GM18951 (cell line): ENCODE results near the gene SMS.
"Not testable (repeated sequence)": the region's sequence is repeated elsewhere in the genome, so short reads cannot be mapped to it uniquely, and the experiment has no call there.

Source experiments
- POLR2A ChIP-seq: IDR thresholded peaks from 4 replicates; pipeline ENCODE4 v1.6.1; 2011; ENCODE audit warnings: mild to moderate bottlenecking; ENCODE audit not compliant: insufficient read length, insufficient read depth; ENCODE audit errors: extremely low read depth
- in situ Hi-C: fragments of 300-500 bp; cut with MboI; formaldehyde crosslinking; loops from one replicate; pipeline ENCODE4 v1.12.0; 2022; ENCODE audit warnings: low sequenced_read_pairs, mixed read lengths, inconsistent platforms; ENCODE audit not compliant: unreplicated experiment

The SMS gene

GRCh38 chrX:21939906-21940305 lies 603 bp upstream of the SMS start:
- TF ChIP-seq POLR2A, result no peak
- in situ Hi-C loops, result no loop called here

GRCh38 chrX:21943460-21944135 lies 3.1 kb downstream of the SMS start:
- TF ChIP-seq POLR2A, result no peak
- in situ Hi-C loops, result no loop called here

- in situ Hi-C loops, result no loop called here
- no peak for TF ChIP-seq POLR2A
Measured at GRCh38 chrX:21944136-21944615, 3.7 kb downstream of the SMS start.

GRCh38 chrX:21946925-21947641 lies 6.6 kb downstream of the SMS start:
- in situ Hi-C loops, result no loop called here

GRCh38 chrX:21947671-21948070 lies 7.2 kb downstream of the SMS start:
- no peak for TF ChIP-seq POLR2A
- in situ Hi-C loops, result no loop called here

More at GRCh38 chrX:21946925-21947641, 6.6 kb downstream of the SMS start:
- no peak for TF ChIP-seq POLR2A

GRCh38 chrX:21948897-21949578 lies 8.5 kb downstream of the SMS start:
- no peak for TF ChIP-seq POLR2A
- in situ Hi-C loops, result no loop called here

GRCh38 chrX:21949689-21950088 lies 9.2 kb downstream of the SMS start:
- in situ Hi-C loops, result no loop called here
- TF ChIP-seq POLR2A, result no peak

GRCh38 chrX:21950557-21950956 lies 10.0 kb downstream of the SMS start:
- in situ Hi-C loops, result not testable (repeated sequence)

- in situ Hi-C loops, result no loop called here
- TF ChIP-seq POLR2A, result no peak
Measured at GRCh38 chrX:21952624-21953023, 12.1 kb downstream of the SMS start.

- in situ Hi-C loops, result not testable (repeated sequence)
Measured at GRCh38 chrX:21953195-21953830, 12.8 kb downstream of the SMS start.

- TF ChIP-seq POLR2A, result no peak
- in situ Hi-C loops, result no loop called here
Measured at GRCh38 chrX:21955403-21956189, 15.1 kb downstream of the SMS start.

- in situ Hi-C loops, result no loop called here
- TF ChIP-seq POLR2A, result no peak
Measured at GRCh38 chrX:21956783-21957182, 16.3 kb downstream of the SMS start.

- TF ChIP-seq POLR2A, result no peak
- in situ Hi-C loops, result no loop called here
Measured at GRCh38 chrX:21958187-21958586, 17.7 kb downstream of the SMS start.

- in situ Hi-C loops, result no loop called here
Measured at GRCh38 chrX:21958916-21959315, 18.4 kb downstream of the SMS start.

More at GRCh38 chrX:21958916-21959315, 18.4 kb downstream of the SMS start:
- TF ChIP-seq POLR2A, result no peak
